Suprapubic skin (tissue), 4 donors: Measurements from ENCODE around the gene NR1H3. TPM values are rescaled to one million over a fixed set of nuclear protein-coding genes. Genes with fewer than 3 reads are reported as not detected.

ENCODE experiments used
- DNase-seq, 2 donors: peaks; one replicate each; pipeline ENCODE4 v3.0.0-alpha.2; 2019; ENCODE audit warnings: low spot score in 2 of 2
- H3K27ac ChIP-seq: fragments of 200-600 bp; sonication (generic); one replicate; pipeline ENCODE4 v1.5.1; 2019
- H3K27me3 ChIP-seq: fragments of 200-600 bp; sonication (generic); one replicate; pipeline ENCODE4 v1.5.1; 2019
- H3K36me3 ChIP-seq: fragments of 200-600 bp; sonication (generic); one replicate; pipeline ENCODE4 v1.5.1; 2019
- H3K4me1 ChIP-seq: fragments of 200-600 bp; sonication (generic); one replicate; pipeline ENCODE4 v1.5.1; 2019
- H3K4me3 ChIP-seq: fragments of 200-600 bp; sonication (generic); one replicate; pipeline ENCODE4 v1.5.1; 2019; ENCODE audit warnings: mild to moderate bottlenecking
- H3K9me3 ChIP-seq: fragments of 200-600 bp; sonication (generic); one replicate; pipeline ENCODE4 v1.5.1; 2019
- EP300 ChIP-seq: sonication (generic); formaldehyde crosslinking; IDR thresholded peaks from one replicate; pipeline ENCODE4 v1.6.1; 2017; ENCODE audit warnings: antibody characterized with exemption
- POLR2A ChIP-seq, 2 donors: fragments of 450-650 bp; IDR thresholded peaks; one replicate each; pipeline ENCODE4 v1.6.1; 2017; ENCODE audit warnings: antibody characterized with exemption in 2 of 2, mild to moderate bottlenecking in 2 of 2, moderate library complexity in 2 of 2
- POLR2AphosphoS5 ChIP-seq, 3 donors: sonication (generic); formaldehyde crosslinking; IDR thresholded peaks; one replicate each; pipeline ENCODE4 v1.6.1; 2017; ENCODE audit warnings: antibody characterized with exemption in 3 of 3
- WGBS: methylation state at CpG from one replicate; pipeline ENCODE4 v1.1.5; 2018; 5-methylcytosine and 5-hydroxymethylcytosine counted together
- total RNA-seq, 4 donors: library from RNA; depleted of rRNA; stranded (reverse); fragments of >200 nt; gene quantifications; one replicate each; pipeline ENCODE4 v1.1.0, GENCODE V29; 2016
- TF ChIP-seq, protein P1 (sequence below), 2 donors: fragments of 200-600 bp in 1 of 2; fragments of 450-650 bp in 1 of 2; sonication (generic) in 1 of 2; IDR thresholded peaks; one replicate each; pipeline ENCODE4 v1.5.1; 2016 to 2019; ENCODE audit warnings: antibody characterized with exemption in 2 of 2, mild to moderate bottlenecking in 1 of 2, moderate library complexity in 1 of 2

NR1H3 gene
- total RNA-seq, 4 donors from 2014 or later: 17.5 to 27.0 (median 25.0) TPM

DNA sequence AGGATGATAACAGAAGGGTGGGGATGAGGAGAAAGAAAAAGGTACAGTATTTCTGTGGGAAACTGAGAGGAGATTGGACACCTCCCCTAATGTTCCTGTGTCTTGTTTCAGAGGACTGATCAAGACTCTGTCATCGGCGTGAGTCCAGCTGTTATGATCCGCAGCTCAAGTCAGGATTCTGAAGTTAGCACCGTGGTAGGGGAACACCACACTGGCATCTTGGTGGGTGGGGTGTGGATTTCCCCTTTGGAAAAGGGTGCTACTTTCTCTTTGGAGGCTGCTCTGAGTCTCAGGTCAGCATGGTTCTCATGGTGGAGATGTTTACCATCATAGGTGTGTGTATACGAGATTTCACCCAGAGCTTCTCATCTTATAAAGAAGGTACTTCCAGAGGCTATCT, 37.6 kb downstream of the NR1H3 start:
- no peak overlapping the region for H3K4me3 ChIP-seq
- no peak for DNase-seq
- H3K27ac ChIP-seq: no peak overlapping the region
- H3K4me1 ChIP-seq: no peaks in the 10 kb centered on the region
- H3K9me3 ChIP-seq: no peaks in the 10 kb centered on the region
- TF ChIP-seq POLR2A (IDR thresholded peaks at IDR 0.05) (no peak), POLR2AphosphoS5 (IDR thresholded peaks at IDR 0.05) (no peak), EP300 (no peak)
- TF ChIP-seq, protein P1, sequence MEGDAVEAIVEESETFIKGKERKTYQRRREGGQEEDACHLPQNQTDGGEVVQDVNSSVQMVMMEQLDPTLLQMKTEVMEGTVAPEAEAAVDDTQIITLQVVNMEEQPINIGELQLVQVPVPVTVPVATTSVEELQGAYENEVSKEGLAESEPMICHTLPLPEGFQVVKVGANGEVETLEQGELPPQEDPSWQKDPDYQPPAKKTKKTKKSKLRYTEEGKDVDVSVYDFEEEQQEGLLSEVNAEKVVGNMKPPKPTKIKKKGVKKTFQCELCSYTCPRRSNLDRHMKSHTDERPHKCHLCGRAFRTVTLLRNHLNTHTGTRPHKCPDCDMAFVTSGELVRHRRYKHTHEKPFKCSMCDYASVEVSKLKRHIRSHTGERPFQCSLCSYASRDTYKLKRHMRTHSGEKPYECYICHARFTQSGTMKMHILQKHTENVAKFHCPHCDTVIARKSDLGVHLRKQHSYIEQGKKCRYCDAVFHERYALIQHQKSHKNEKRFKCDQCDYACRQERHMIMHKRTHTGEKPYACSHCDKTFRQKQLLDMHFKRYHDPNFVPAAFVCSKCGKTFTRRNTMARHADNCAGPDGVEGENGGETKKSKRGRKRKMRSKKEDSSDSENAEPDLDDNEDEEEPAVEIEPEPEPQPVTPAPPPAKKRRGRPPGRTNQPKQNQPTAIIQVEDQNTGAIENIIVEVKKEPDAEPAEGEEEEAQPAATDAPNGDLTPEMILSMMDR (IDR thresholded peaks at IDR 0.05): no peak
- peaks cover 98% of the 10 kb centered on the region for H3K36me3 ChIP-seq
- 92% methylated on average over 5 of the region's 5 CpGs for WGBS
- no peaks in the 10 kb centered on the region for H3K27me3 ChIP-seq

GRCh38 chr11:47296045-47296444, 38.2 kb downstream of the NR1H3 start:
- Histone ChIP-seq H3K4me1 (no peaks in the 10 kb centered on the region), H3K36me3 (peaks cover 96% of the 10 kb centered on the region), H3K4me3 (no peak overlapping the region), H3K27me3 (no peaks in the 10 kb centered on the region), H3K27ac (no peak overlapping the region), H3K9me3 (no peaks in the 10 kb centered on the region)
- no peak for TF ChIP-seq POLR2A (IDR thresholded peaks at IDR 0.05)
- TF ChIP-seq POLR2AphosphoS5 (IDR thresholded peaks at IDR 0.05): no peak
- WGBS: 87% methylated on average over 4 of the region's 4 CpGs
- no peak for DNase-seq

DNA sequence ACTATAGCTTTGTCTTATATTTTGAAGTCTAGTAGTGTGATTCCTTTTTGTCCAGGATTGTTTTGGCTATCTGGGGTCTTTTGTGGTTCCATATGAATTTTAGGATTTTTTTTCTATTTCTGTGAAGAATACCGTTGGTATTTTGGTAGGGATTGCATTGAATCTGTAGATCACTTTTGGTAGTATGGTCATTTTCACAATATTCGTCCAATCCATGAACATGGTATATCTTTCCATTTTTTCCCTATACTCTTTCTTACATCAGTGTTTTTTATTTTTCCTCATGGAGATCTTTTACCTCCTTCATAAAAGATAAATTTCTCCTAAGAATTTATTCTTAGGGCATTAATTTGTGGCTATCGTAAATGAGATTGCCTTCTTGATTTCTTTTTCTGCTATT, 41.3 kb downstream of the NR1H3 start:
- Histone ChIP-seq H3K4me1 (no peaks in the 10 kb centered on the region), H3K27ac (no peak overlapping the region), H3K9me3 (no peaks in the 10 kb centered on the region), H3K36me3 (peaks cover 96% of the 10 kb centered on the region), H3K4me3 (no peak overlapping the region), H3K27me3 (no peaks in the 10 kb centered on the region)
- 98% methylated on average over 3 of the region's 3 CpGs for WGBS
- no peak for DNase-seq
- TF ChIP-seq, protein P1 (IDR thresholded peaks at IDR 0.05): no peak
- TF ChIP-seq EP300 (no peak), POLR2AphosphoS5 (IDR thresholded peaks at IDR 0.05) (no peak), POLR2A (IDR thresholded peaks at IDR 0.05) (no peak)

GRCh38 chr11:47302853-47303252, 45.1 kb downstream of the NR1H3 start:
- Histone ChIP-seq H3K4me3 (no peak overlapping the region), H3K27ac (no peak overlapping the region), H3K4me1 (peaks cover 7% of the 10 kb centered on the region), H3K9me3 (no peaks in the 10 kb centered on the region), H3K36me3 (peaks cover 97% of the 10 kb centered on the region), H3K27me3 (no peaks in the 10 kb centered on the region)
- no peak for TF ChIP-seq POLR2A (IDR thresholded peaks at IDR 0.05)
- no peak for TF ChIP-seq EP300
- TF ChIP-seq POLR2AphosphoS5 (IDR thresholded peaks at IDR 0.05): no peak
- TF ChIP-seq, protein P1 (IDR thresholded peaks at IDR 0.05): no peak
- WGBS: 94% methylated on average over 1 of the region's 1 CpG
- DNase-seq: no peak

GRCh38 chr11:47305734-47306483, 48.1 kb downstream of the NR1H3 start:
- 63% methylated on average over 1 of the region's 3 CpGs for WGBS
- no peak for DNase-seq
- Histone ChIP-seq H3K36me3 (peaks cover 99% of the 10 kb centered on the region), H3K4me3 (no peak overlapping the region), H3K27ac (no peak overlapping the region), H3K27me3 (no peaks in the 10 kb centered on the region), H3K4me1 (peaks cover 7% of the 10 kb centered on the region), H3K9me3 (no peaks in the 10 kb centered on the region)
- no peak for TF ChIP-seq POLR2AphosphoS5 (IDR thresholded peaks at IDR 0.05)
- no peak for TF ChIP-seq POLR2A (IDR thresholded peaks at IDR 0.05)
- TF ChIP-seq EP300: no peak
- TF ChIP-seq, protein P1 (IDR thresholded peaks at IDR 0.05): no peak
